Heart right ventricle (tissue), 16 donors: ENCODE results near the gene COLEC11. TPM values are rescaled to one million over a fixed set of nuclear protein-coding genes. Genes with fewer than 3 reads are reported as not detected.
A peak's percentile ranks its signal among the peaks of the same experiment; 100 is the strongest.

Experiments used
- ATAC-seq, 8 donors: fragments of 200-7000 bp; cut with Tn5 transposase; one replicate each; pipeline ENCODE4 v1.9.1; 2020; ENCODE audit warnings: mild to moderate bottlenecking in 8 of 8, moderate library complexity in 8 of 8, moderate number of reproducible peaks in 1 of 8
- DNase-seq, 2 donors: peaks; one replicate each; pipeline ENCODE4 v3.0.0-alpha.2; 2020
- H3K27ac ChIP-seq, 10 donors: fragments of 200-600 bp; sonication (generic) in 2 of 10; one replicate each; pipeline versions ENCODE4 v1.5.0 to v1.8.0; 2020 to 2022; ENCODE audit warnings: mild to moderate bottlenecking in 3 of 10
- H3K27me3 ChIP-seq, 7 donors: fragments of 200-600 bp; one replicate each; pipeline ENCODE4 v1.8.0; 2021 to 2022; ENCODE audit warnings: mild to moderate bottlenecking in 2 of 7
- H3K36me3 ChIP-seq, 9 donors: fragments of 200-600 bp; sonication (generic) in 1 of 9; one replicate each; pipeline versions ENCODE4 v1.5.0 to v1.8.0; 2020 to 2022; ENCODE audit warnings: mild to moderate bottlenecking in 2 of 9
- H3K4me1 ChIP-seq, 9 donors: fragments of 200-600 bp; sonication (generic) in 1 of 9; one replicate each; pipeline versions ENCODE4 v1.5.0 to v1.8.0; 2020 to 2022; ENCODE audit warnings: mild to moderate bottlenecking in 4 of 9
- H3K4me3 ChIP-seq, 10 donors: fragments of 200-600 bp; sonication (generic) in 2 of 10; one replicate each; pipeline versions ENCODE4 v1.5.0 to v1.8.0; 2020 to 2022; ENCODE audit warnings: mild to moderate bottlenecking in 7 of 10, moderate library complexity in 2 of 10
- H3K9me3 ChIP-seq, 11 donors: fragments of 200-600 bp in 10 of 11; sonication (generic) in 2 of 11; one replicate each; pipeline versions ENCODE4 v1.5.0 to v1.8.0; 2013 to 2022; ENCODE audit warnings: mild to moderate bottlenecking in 2 of 11, control low read depth in 1 of 11, moderate library complexity in 1 of 11
- CTCF ChIP-seq, 9 donors: fragments of 200-600 bp; sonication (generic) in 2 of 9; IDR thresholded peaks; one replicate each; pipeline versions ENCODE4 v1.5.0 to v1.8.0; 2021 to 2022; ENCODE audit warnings: antibody characterized with exemption in 9 of 9, mild to moderate bottlenecking in 5 of 9, moderate library complexity in 1 of 9
- WGBS, 2 donors: extraction: QIAGEN DNeasy Blood & Tissue Kit; methylation state at CpG; one replicate each; pipeline ENCODE4 v1.1.7; 2013; ENCODE audit warnings: inconsistent platforms in 1 of 2; 5-methylcytosine and 5-hydroxymethylcytosine counted together
- intact Hi-C, 10 donors: fragments of 100-400 bp; cut with DNase I; formaldehyde crosslinking; loops; one replicate each; pipeline versions ENCODE4 v1.11.1 to v1.14.2; 2022
- polyA plus RNA-seq, 2 donors: library from polyadenylated mRNA; stranded (reverse); fragments of 200-250 nt; gene quantifications; one replicate each; pipeline ENCODE4 v1.2.3, GENCODE V29; 2013
- total RNA-seq, 10 donors: library from RNA; stranded (reverse); fragmentation: NEBNext Ultra II Directional in 3 of 10; extraction: Animal tissue kit (Norgen Biotek cat#: 25700) in 3 of 10; gene quantifications; one replicate each; pipeline versions ENCODE4 v1.2.1 to v1.2.4, GENCODE V29; 2021 to 2023
- donor health status: Arrhythmogenic right ventricular cardiomyopathy.
- donor health status: ischemic (EF 13 %, LVEDD 7.1; RV severe dilation, severe dysfunction).
- donor health status: healthy with polysubstance abuse.
- donor health status: DM: no; HTN: yes; CAD: no.
- donor health status: DM: no; HTN: no; CAD: no.
- donor health status: ischemic (EF 25% LVEDD 6.9; RV normal size, moderate dysfunction).
- donor health status: ischemic (EF 25% LVEDD 5.7; RV mildly dilated, moderate dysfunction).
- donor health status: healthy.
- donor health status: DM: yes; HTN: yes; CAD: no.
- donor health status: Ischemic cardiomyopathy.
- donor health status: ischemic (EF 35%, LVEDD 5.7; RV mildly dilated, moderate dysfunction).
- donor health status: nonischemic (EF 11% LVEDD 7.7; RV severe dilation, severe dysfunction).
- donor health status: DM: yes; HTN: yes; CAD: no.
- donor health status: PGD.
- donor health status: ischemic (EF 29% LVEDD 5.4; RV normal size, mild dysfunction).
- donor health status: nonischemic (EF 23%, LVEDD 6.1; RV moderate dilation, normal function).

The COLEC11 gene
- total and polyA plus RNA-seq, 12 donors, result 2.0 to 26.7 (median 5.2) TPM

DNA sequence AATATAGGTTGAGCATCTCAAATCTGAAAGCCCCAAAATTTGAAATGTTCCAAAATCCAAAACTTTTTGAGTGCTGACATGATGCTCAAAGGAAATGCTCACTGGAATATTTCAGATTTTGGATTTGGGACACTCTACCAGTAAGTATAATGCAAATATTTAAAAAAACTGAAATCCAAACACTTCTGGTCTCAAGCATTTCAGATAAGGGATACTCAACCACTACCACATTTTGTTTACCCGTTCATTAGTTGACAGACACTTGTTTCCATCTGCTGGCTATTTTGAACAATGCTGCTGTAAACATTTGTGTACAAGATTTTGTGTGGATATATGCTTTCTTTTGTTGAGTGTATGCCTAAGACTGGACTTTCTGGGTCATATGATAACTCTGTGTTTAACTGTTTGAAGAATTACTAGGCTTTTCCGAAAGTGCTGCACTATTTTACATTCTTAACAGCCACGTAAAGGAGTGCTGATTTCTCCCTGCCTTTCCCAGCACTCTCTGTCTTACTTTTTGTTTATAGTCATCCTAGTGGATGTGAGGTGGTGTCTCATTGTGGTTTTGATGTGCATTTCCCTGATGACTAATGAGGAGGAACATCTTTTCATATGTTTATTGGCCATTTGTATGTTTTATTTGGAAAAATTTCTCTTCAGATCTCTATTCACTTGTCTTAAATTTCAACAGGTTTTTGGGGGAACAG is 89.0 kb downstream of the COLEC11 start:
- DNase-seq (no peak), ATAC-seq (no peak)
- H3K27me3 ChIP-seq, result peaks cover 0 to 12% (median 0%) of the 10 kb centered on the region in 7 donors
- H3K4me1 ChIP-seq, result no peaks in the 10 kb centered on the region
- WGBS, 2 donors, result 69 to 71% methylated on average over 3 of the region's 3 CpGs
- no peak for TF ChIP-seq CTCF (IDR thresholded peaks at IDR 0.05)
- intact Hi-C loops, result no loop called here
- no peaks in the 10 kb centered on the region for H3K36me3 ChIP-seq
- H3K27ac ChIP-seq, result no peak overlapping the region
- H3K9me3 ChIP-seq, result no peaks in the 10 kb centered on the region
- no peak overlapping the region for H3K4me3 ChIP-seq

DNA sequence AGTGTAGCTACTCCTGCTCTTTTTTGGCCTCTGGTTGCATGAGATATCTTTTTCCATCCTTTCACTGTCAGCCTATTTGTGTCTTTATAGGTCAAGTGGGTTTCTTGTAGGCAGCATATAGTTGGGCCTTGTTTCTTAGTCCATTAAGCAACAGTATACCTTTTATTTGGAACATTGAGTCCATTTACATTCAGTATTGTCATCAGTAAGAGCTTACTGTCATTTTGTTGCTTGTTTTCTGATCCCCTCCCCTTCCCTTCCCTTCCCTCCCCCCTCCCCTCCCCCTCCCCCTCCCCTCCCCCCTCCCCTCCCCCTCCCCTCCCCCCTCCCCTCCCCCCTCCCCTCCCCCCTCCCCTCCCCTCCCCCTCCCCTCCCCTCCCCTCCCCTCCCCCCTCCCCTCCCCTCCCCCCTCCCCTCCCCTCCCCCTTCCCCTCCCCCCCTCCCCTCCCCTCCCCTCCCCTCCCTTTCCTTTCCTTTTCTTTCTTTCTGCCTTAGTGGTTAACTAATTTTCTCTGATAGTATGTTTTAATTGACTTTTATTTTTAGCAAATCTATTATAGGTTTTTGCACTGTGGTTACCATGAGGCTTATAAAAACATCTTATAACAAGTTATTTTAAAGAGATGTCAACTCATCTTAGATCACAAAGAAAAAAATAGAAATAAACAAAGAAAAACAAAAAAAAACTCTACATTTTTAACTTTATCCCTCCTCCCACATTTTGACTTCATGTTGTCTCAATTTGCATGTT is 95.3 kb downstream of the COLEC11 start:
- intact Hi-C loops, result no loop called here
- H3K4me1 ChIP-seq, result no peaks in the 10 kb centered on the region
- no peak overlapping the region for H3K27ac ChIP-seq
- TF ChIP-seq CTCF (IDR thresholded peaks at IDR 0.05), result no peak
- peaks cover 0 to 21% (median 0%) of the 10 kb centered on the region in 7 donors for H3K27me3 ChIP-seq
- ATAC-seq (no peak), DNase-seq (no peak)
- H3K4me3 ChIP-seq, result no peak overlapping the region
- H3K36me3 ChIP-seq, result no peaks in the 10 kb centered on the region
- H3K9me3 ChIP-seq, result peaks cover 0 to 22% (median 0%) of the 10 kb centered on the region in 11 donors

GRCh38 chr2:3692375-3692774 is 97.5 kb downstream of the COLEC11 start:
- DNase-seq, result no peak
- no peak overlapping the region for H3K27ac ChIP-seq
- H3K9me3 ChIP-seq, result peaks cover 0 to 22% (median 0%) of the 10 kb centered on the region in 11 donors
- no peaks in the 10 kb centered on the region for H3K36me3 ChIP-seq
- ATAC-seq, result no peak
- H3K27me3 ChIP-seq, result peaks cover 0 to 30% (median 4%) of the 10 kb centered on the region in 7 donors
- H3K4me3 ChIP-seq, result no peak overlapping the region
- H3K4me1 ChIP-seq, result no peaks in the 10 kb centered on the region
- intact Hi-C loops, result no loop called here
- peak in 5 of 9 donors; percentile 18 to 44 (median 38) for TF ChIP-seq CTCF (IDR thresholded peaks at IDR 0.05)

Other genes with a start within 250 kb of the COLEC11 start
- 10 to 100 TPM in 7 of 10 donors, 1 to 10 TPM in 3; 8.2 to 14.7 (median 12.0) TPM for gene EIPR1, start 217.3 kb upstream of the COLEC11 start, total RNA-seq
- 10 to 100 TPM in 1 of 2 donors, 1 to 10 TPM in 1; 6.8 to 22.3 TPM for gene EIPR1, start 217.3 kb upstream of the COLEC11 start, polyA plus RNA-seq
- 100 to 1,000 TPM in 2 of 10 donors, 10 to 100 TPM in 8; 71.9 to 135 (median 89.6) TPM for gene TRAPPC12, start 215.4 kb upstream of the COLEC11 start, total RNA-seq
- 100 to 1,000 TPM in 1 of 2 donors, 10 to 100 TPM in 1; 74.0 to 256 TPM for gene TRAPPC12, start 215.4 kb upstream of the COLEC11 start, polyA plus RNA-seq
- 100 to 1,000 TPM; 100 to 204 (median 175) TPM for gene ADI1, start 75.6 kb upstream of the COLEC11 start, total RNA-seq
- gene ADI1, start 75.6 kb upstream of the COLEC11 start, polyA plus RNA-seq, result 100 to 1,000 TPM in 1 of 2 donors, 10 to 100 TPM in 1; 49.2 to 126 TPM
- 10 to 100 TPM; 17.3 to 24.0 (median 19.9) TPM for gene RNASEH1, start 36.8 kb upstream of the COLEC11 start, total RNA-seq
- 10 to 100 TPM in 1 of 2 donors, 1 to 10 TPM in 1; 8.7 to 15.3 TPM for gene RNASEH1, start 36.8 kb upstream of the COLEC11 start, polyA plus RNA-seq
- gene RPS7, start 19.9 kb upstream of the COLEC11 start, total RNA-seq, result 100 to 1,000 TPM; 446 to 663 (median 505) TPM
- 1,000 to 10,000 TPM; 1,343 to 1,956 TPM for gene RPS7, start 19.9 kb upstream of the COLEC11 start, polyA plus RNA-seq
- not detected for gene ALLC, start 63.1 kb downstream of the COLEC11 start, total RNA-seq
- under 1 TPM in 1 of 2 donors, not detected in 1; 0.59 TPM for gene ALLC, start 63.1 kb downstream of the COLEC11 start, polyA plus RNA-seq
- under 1 TPM in 1 of 10 donors, not detected in 9; 0.66 TPM for gene DCDC2C, start 108.5 kb downstream of the COLEC11 start, total RNA-seq
- not detected for gene DCDC2C, start 108.5 kb downstream of the COLEC11 start, polyA plus RNA-seq